Neuron (in vitro differentiated cells): ENCODE data around the gene UBQLN4.
"Not testable (repeated sequence)": the region's sequence is repeated elsewhere in the genome, so short reads cannot be mapped to it uniquely, and the experiment has no call there.

ENCODE experiments used
- H2AFZ ChIP-seq: one replicate; pipeline ENCODE4 v1.6.1; 2013; ENCODE audit warnings: low read depth, mild to moderate bottlenecking, inconsistent platforms, low read length, moderate library complexity
- H3K27me3 ChIP-seq: one replicate; pipeline ENCODE4 v1.6.1; 2013; ENCODE audit warnings: low read length; ENCODE audit not compliant: insufficient read depth
- H3K36me3 ChIP-seq: one replicate; pipeline ENCODE4 v1.6.1; 2013; ENCODE audit warnings: low read length; ENCODE audit not compliant: insufficient read depth
- H3K4me1 ChIP-seq: one replicate; pipeline ENCODE4 v1.6.1; 2013; ENCODE audit warnings: low read length; ENCODE audit not compliant: insufficient read depth
- H3K4me3 ChIP-seq: 2 replicates; pipeline ENCODE4 v1.5.1; 2013; ENCODE audit warnings: mild to moderate bottlenecking, low read length, moderate library complexity
- H3K9me3 ChIP-seq: one replicate; pipeline ENCODE4 v1.6.1; 2013; ENCODE audit warnings: low read length

UBQLN4 gene

DNA sequence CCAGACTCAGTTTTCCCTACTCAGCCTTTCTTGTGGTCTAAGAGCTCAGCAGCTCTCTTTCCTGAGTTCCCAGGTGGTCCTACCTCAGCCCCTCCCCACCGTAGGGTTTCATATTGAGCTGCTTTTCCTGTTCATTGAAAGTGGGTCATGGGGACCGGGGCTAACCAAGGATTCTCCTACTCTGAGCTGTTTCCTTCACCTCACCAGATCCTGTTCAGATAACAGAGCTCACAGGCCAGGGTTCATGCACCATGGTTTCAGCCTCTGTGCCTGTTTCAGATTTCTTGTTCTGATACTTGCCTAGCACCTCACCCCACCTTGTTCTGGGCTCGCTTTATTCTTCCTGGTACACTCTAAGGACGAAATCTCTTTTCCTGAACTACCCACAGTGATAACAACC lies 8.5 kb downstream of the UBQLN4 start:
- H3K4me1 ChIP-seq = no peaks in the 10 kb centered on the region
- H3K9me3 ChIP-seq = no peaks in the 10 kb centered on the region
- H3K4me3 ChIP-seq = no peak overlapping the region
- no peak overlapping the region for H2AFZ ChIP-seq
- H3K27me3 ChIP-seq = no peaks in the 10 kb centered on the region
- peaks cover 72% of the 10 kb centered on the region for H3K36me3 ChIP-seq

DNA sequence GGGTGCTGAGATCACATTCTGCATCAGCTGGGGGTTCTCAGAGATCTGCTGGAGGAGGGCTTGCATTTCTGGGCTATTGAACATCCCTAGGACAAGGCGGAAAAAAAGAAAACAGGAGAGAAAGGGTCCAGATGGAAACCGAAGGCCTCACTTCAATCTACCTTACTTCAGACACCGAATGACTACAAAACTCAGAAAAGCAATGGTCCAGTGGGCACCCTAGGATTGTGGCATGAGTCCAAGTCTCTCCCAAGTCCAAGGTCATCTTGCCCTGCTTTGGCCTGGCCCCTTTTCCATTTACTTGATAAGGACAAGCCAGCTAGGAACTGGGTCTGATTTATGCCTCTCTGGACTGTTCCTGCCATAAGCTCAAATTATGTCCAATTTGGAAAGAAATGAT lies 10.8 kb downstream of the UBQLN4 start:
- Histone ChIP-seq H2AFZ (no peak overlapping the region), H3K9me3 (no peaks in the 10 kb centered on the region), H3K4me1 (no peaks in the 10 kb centered on the region), H3K4me3 (no peak overlapping the region), H3K27me3 (no peaks in the 10 kb centered on the region), H3K36me3 (peaks cover 64% of the 10 kb centered on the region)

DNA sequence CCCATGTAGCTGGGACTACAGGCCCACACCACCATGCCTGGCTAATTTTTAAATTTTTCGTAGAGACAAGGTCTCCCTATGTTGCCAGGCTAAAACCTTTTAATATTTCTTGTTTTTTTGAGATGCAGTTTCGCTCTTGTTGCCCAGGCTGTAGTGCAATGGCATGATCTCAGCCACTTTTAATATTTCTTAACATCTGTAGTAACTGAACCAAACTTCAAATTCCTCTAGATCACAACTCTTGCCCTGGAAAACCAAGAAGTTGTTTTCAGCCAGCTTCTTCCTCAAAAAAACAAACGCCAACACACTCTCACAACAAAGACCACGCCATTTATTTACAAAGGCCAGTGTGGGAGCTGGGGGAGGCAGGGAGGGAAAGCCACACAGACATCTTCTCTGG lies 18.6 kb downstream of the UBQLN4 start:
- H3K4me1 ChIP-seq, H3K9me3 ChIP-seq, H3K4me3 ChIP-seq, H2AFZ ChIP-seq, H3K27me3 ChIP-seq: not testable (repeated sequence)
- H3K36me3 ChIP-seq = peaks cover 27% of the 10 kb centered on the region

GRCh38 chr1:156033011-156033410 lies 20.6 kb downstream of the UBQLN4 start:
- Histone ChIP-seq H2AFZ (no peak overlapping the region), H3K9me3 (no peaks in the 10 kb centered on the region), H3K27me3 (no peaks in the 10 kb centered on the region), H3K4me1 (no peaks in the 10 kb centered on the region), H3K36me3 (peaks cover 16% of the 10 kb centered on the region), H3K4me3 (no peak overlapping the region)

DNA sequence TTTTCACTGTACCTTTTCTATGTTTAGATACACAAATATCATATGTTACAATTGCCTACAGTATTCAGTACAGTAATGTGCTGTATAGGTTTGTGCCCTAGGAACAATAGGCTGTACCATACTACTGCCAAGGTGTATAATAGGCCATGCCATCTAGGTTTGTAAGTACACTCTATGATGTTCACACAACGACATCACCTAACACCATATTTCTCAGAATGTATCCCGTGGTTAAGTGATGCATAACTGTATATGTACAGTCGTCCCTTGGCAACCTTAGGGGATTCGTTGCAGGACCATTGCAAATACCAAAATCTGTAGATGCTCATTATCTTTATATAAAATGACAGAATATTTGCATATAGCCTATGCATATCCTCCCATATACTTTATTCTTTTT lies 27.0 kb downstream of the UBQLN4 start:
- H2AFZ ChIP-seq = no peak overlapping the region
- H3K27me3 ChIP-seq = no peaks in the 10 kb centered on the region
- no peak overlapping the region for H3K4me3 ChIP-seq
- no peaks in the 10 kb centered on the region for H3K9me3 ChIP-seq
- H3K4me1 ChIP-seq = no peaks in the 10 kb centered on the region
- no peaks in the 10 kb centered on the region for H3K36me3 ChIP-seq

DNA sequence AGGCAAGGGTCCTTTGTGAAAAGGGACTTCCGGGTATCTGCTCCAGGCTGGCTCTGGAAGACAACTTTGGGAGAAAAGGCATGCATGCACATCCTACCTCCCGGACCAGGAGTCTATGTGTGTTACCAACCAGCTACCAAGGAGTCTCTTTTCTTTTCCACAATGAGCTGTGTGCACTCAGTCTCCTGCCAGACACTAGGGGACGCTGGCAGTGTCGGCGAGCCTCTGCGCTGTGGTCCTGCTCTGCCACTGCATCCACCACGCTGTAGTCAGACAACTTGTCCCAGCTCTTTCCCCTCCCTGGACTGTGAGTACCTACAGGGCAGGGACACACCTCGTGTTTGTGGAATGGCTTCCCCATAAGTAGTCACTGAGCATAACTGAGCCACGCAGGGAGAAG lies 27.7 kb downstream of the UBQLN4 start:
- Histone ChIP-seq H2AFZ (no peak overlapping the region), H3K4me1 (peaks cover 4% of the 10 kb centered on the region), H3K27me3 (no peaks in the 10 kb centered on the region), H3K4me3 (no peak overlapping the region), H3K9me3 (no peaks in the 10 kb centered on the region), H3K36me3 (no peaks in the 10 kb centered on the region)

DNA sequence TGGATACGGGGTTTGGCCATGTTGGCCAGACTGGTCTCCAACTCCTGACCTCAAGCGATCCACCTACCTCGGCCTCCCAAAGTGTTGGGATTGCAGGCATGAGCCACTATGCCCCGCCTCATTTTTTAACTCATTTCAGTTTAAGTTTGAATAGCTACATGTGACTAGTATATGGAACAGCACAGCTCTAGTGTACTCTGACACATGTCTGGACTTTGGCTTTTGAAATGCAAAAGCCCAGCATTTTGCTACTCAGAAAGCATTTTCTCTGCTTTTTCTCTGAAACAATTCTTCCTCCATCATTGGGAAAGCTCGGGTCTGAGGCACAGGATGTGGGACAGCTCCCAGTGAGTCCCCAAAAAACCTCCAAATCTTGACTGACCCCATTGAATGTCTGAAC lies 28.8 kb downstream of the UBQLN4 start:
- Histone ChIP-seq H3K4me1 (peaks cover 8% of the 10 kb centered on the region), H3K9me3 (no peaks in the 10 kb centered on the region), H3K4me3 (no peak overlapping the region), H3K27me3 (no peaks in the 10 kb centered on the region), H2AFZ (no peak overlapping the region), H3K36me3 (peaks cover 2% of the 10 kb centered on the region)

GRCh38 chr1:156021954-156022353 lies 31.6 kb downstream of the UBQLN4 start:
- H3K36me3 ChIP-seq = peaks cover 25% of the 10 kb centered on the region
- H3K9me3 ChIP-seq = no peaks in the 10 kb centered on the region
- no peak overlapping the region for H3K4me3 ChIP-seq
- peaks cover 12% of the 10 kb centered on the region for H3K4me1 ChIP-seq
- no peaks in the 10 kb centered on the region for H3K27me3 ChIP-seq
- no peak overlapping the region for H2AFZ ChIP-seq

- peaks cover 12% of the 10 kb centered on the region for H3K4me1 ChIP-seq
- H3K36me3 ChIP-seq = peaks cover 30% of the 10 kb centered on the region
- peak overlapping the region; percentile 92 for H2AFZ ChIP-seq
- H3K9me3 ChIP-seq = no peaks in the 10 kb centered on the region
- peak overlapping the region; percentile 94 for H3K4me3 ChIP-seq
- H3K27me3 ChIP-seq = no peaks in the 10 kb centered on the region
These were observed 32.5 kb downstream of the UBQLN4 start for GRCh38 chr1:156021093-156021428.

DNA sequence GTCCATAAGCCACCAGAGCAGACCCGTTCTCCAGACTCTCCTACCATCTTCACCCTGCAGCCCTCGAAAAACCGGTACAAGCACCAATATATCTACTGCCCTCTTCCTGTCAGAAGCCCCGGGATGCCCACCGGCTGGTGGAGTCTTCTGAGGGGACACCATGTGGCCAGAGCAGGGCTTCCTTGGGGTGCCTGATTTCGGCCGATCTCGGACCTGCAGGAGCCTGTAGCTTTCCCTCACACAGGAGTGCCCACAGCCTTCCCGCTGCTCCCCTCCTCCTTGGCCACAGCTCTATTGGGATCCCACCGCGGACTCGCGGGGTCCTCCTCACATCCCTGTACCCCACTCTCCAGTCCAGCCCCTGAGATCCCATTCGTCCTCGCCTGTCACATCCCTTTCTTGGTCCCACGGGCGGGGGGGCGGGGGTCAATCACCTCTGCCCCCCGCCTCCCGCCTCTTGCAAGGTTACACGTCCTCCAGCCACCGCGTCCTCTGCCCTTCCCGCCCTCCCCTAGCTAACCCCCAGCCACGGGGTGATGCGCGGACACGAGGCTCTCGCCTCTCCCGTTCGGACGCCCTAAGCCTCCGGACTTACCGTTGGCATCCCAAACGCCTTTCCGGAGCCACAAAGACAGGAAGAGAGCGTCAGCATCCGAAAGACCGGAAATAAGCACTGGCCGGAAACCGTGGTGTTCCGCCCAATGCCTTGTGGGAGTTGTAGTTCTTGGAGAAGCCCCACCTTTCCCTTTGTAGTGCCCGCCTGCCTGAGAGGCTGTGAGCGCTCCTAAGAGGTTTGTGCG lies 33.1 kb downstream of the UBQLN4 start, which contains the start of gene SSR2:
Gene SSR2 (minus strand): TSS at position 659 of the 800 bp plus-strand sequence. CDS start 784 bp downstream, outside the sequence.
- H3K9me3 ChIP-seq = no peaks in the 10 kb centered on the region
- H3K36me3 ChIP-seq = peaks cover 33% of the 10 kb centered on the region
- peak within 1 kb of the TSS; percentile 94 for H3K4me3 ChIP-seq
- no peaks in the 10 kb centered on the region for H3K27me3 ChIP-seq
- peaks cover 12% of the 10 kb centered on the region for H3K4me1 ChIP-seq
- peak within 1 kb of the TSS; percentile 92 for H2AFZ ChIP-seq

GRCh38 chr1:156019946-156020292 lies 33.7 kb downstream of the UBQLN4 start:
- no peak overlapping the region for H2AFZ ChIP-seq
- peak overlapping the region; percentile 94 for H3K4me3 ChIP-seq
- no peaks in the 10 kb centered on the region for H3K9me3 ChIP-seq
- no peaks in the 10 kb centered on the region for H3K27me3 ChIP-seq
- peaks cover 12% of the 10 kb centered on the region for H3K4me1 ChIP-seq
- peaks cover 36% of the 10 kb centered on the region for H3K36me3 ChIP-seq

GRCh38 chr1:156014829-156015228 lies 38.8 kb downstream of the UBQLN4 start:
- Histone ChIP-seq H3K9me3 (no peaks in the 10 kb centered on the region), H3K4me3 (no peak overlapping the region), H3K27me3 (no peaks in the 10 kb centered on the region), H3K36me3 (peaks cover 80% of the 10 kb centered on the region), H3K4me1 (peaks cover 4% of the 10 kb centered on the region), H2AFZ (no peak overlapping the region)

GRCh38 chr1:156012051-156012817 lies 41.4 kb downstream of the UBQLN4 start:
- no peaks in the 10 kb centered on the region for H3K4me1 ChIP-seq
- H3K4me3 ChIP-seq = no peak overlapping the region
- H3K36me3 ChIP-seq = peaks cover 70% of the 10 kb centered on the region
- no peaks in the 10 kb centered on the region for H3K27me3 ChIP-seq
- H2AFZ ChIP-seq = no peak overlapping the region
- no peaks in the 10 kb centered on the region for H3K9me3 ChIP-seq
